ENCODE results near the gene CLECL1.

- TF ChIP-seq, protein P1, sequence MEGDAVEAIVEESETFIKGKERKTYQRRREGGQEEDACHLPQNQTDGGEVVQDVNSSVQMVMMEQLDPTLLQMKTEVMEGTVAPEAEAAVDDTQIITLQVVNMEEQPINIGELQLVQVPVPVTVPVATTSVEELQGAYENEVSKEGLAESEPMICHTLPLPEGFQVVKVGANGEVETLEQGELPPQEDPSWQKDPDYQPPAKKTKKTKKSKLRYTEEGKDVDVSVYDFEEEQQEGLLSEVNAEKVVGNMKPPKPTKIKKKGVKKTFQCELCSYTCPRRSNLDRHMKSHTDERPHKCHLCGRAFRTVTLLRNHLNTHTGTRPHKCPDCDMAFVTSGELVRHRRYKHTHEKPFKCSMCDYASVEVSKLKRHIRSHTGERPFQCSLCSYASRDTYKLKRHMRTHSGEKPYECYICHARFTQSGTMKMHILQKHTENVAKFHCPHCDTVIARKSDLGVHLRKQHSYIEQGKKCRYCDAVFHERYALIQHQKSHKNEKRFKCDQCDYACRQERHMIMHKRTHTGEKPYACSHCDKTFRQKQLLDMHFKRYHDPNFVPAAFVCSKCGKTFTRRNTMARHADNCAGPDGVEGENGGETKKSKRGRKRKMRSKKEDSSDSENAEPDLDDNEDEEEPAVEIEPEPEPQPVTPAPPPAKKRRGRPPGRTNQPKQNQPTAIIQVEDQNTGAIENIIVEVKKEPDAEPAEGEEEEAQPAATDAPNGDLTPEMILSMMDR (IDR thresholded peaks at IDR 0.05; ENCODE audit: insufficient read depth, low read depth, low read length) = no peak
- no peak for TF ChIP-seq EZH2 (IDR thresholded peaks at IDR 0.05; ENCODE audit: insufficient read depth, low read length)
These were observed 29.5 kb upstream of the CLECL1 start for GRCh38 chr12:9762369-9762768.

Measured in astrocyte (in vitro differentiated cells and primary cell).